OCI-LY1 (cell line): ENCODE data around the gene TNFRSF1B.

Experiments
- H2AFZ ChIP-seq: fragments of 200-600 bp; sonication (generic), shearing (Covaris generic); 2 replicates; pipeline ENCODE4 v1.6.0; 2014; ENCODE audit warnings: antibody characterized with exemption, mild to moderate bottlenecking, low read length
- H3F3A ChIP-seq: fragments of 200-600 bp; sonication (generic), shearing (Covaris generic); 2 replicates; pipeline ENCODE4 v1.6.0; 2014; ENCODE audit warnings: mild to moderate bottlenecking, antibody characterized with exemption, low read length, moderate library complexity; ENCODE audit not compliant: insufficient read depth
- H3K27ac ChIP-seq: fragments of 200-600 bp; sonication (generic); 2 replicates; pipeline ENCODE4 v1.5.1; 2014; ENCODE audit warnings: low read length, mixed run types, mild to moderate bottlenecking, low read depth; ENCODE audit not compliant: poor library complexity, severe bottlenecking
- H3K27me3 ChIP-seq: fragments of 200-600 bp; sonication (generic); 2 replicates; pipeline ENCODE4 v1.6.0; 2014; ENCODE audit warnings: antibody characterized with exemption, mild to moderate bottlenecking, low read length, moderate library complexity; ENCODE audit not compliant: insufficient read depth
- H3K36me3 ChIP-seq: fragments of 200-600 bp; sonication (generic); 2 replicates; pipeline ENCODE4 v1.6.1; 2014; ENCODE audit warnings: mild to moderate bottlenecking, antibody characterized with exemption, low read length, moderate library complexity, mixed read lengths; ENCODE audit not compliant: insufficient read depth
- H3K4me1 ChIP-seq: fragments of 200-600 bp; sonication (generic); 2 replicates; pipeline ENCODE4 v1.5.1; 2014; ENCODE audit warnings: mild to moderate bottlenecking, low read length, moderate library complexity; ENCODE audit not compliant: insufficient read depth, severe bottlenecking
- H3K4me2 ChIP-seq: fragments of 200-600 bp; sonication (generic), shearing (Covaris generic); 2 replicates; pipeline ENCODE4 v1.6.1; 2014; ENCODE audit warnings: low read length
- H3K4me3 ChIP-seq: fragments of 200-600 bp; sonication (generic); 2 replicates; pipeline ENCODE4 v1.5.1; 2014; ENCODE audit warnings: low read length, low read depth, mild to moderate bottlenecking, mixed read lengths; ENCODE audit not compliant: poor library complexity, severe bottlenecking
- H3K79me2 ChIP-seq: fragments of 200-600 bp; shearing (Covaris generic); 2 replicates; pipeline ENCODE4 v1.6.1; 2016; ENCODE audit warnings: mixed run types, low read length, mixed read lengths; ENCODE audit not compliant: insufficient read depth
- H3K9ac ChIP-seq: fragments of 200-600 bp; sonication (generic), shearing (Covaris generic); 2 replicates; pipeline ENCODE4 v1.6.1; 2014; ENCODE audit warnings: mild to moderate bottlenecking, low read length, mixed read lengths
- H3K9me2 ChIP-seq: fragments of 200-600 bp; sonication (generic), shearing (Covaris generic); 2 replicates; pipeline ENCODE4 v1.6.1; 2014; ENCODE audit warnings: low read depth, mild to moderate bottlenecking, low read length, mixed read lengths
- H3K9me3 ChIP-seq: fragments of 200-600 bp; shearing (Covaris generic); 2 replicates; pipeline ENCODE4 v1.6.1; 2014; ENCODE audit warnings: low read length, mixed read lengths
- H4K20me1 ChIP-seq: fragments of 200-600 bp; sonication (generic), shearing (Covaris generic); 2 replicates; pipeline ENCODE4 v1.6.0; 2016; ENCODE audit warnings: mild to moderate bottlenecking, low read length; ENCODE audit not compliant: insufficient read depth
- EZH2 ChIP-seq: fragments of 200-600 bp; sonication (generic), shearing (Covaris generic); IDR thresholded peaks from 2 replicates; pipeline ENCODE4 v1.8.0; 2017; ENCODE audit warnings: borderline replicate concordance, mixed run types, mild to moderate bottlenecking, antibody characterized with exemption, low read length, moderate library complexity, mixed read lengths
- TF ChIP-seq, protein P1 (sequence below): fragments of 200-600 bp; sonication (generic), shearing (Covaris generic); IDR thresholded peaks from 2 replicates; pipeline ENCODE4 v1.5.1; 2017; ENCODE audit warnings: mild to moderate bottlenecking, antibody characterized with exemption, low read length, moderate library complexity, mixed read lengths

Gene TNFRSF1B

DNA sequence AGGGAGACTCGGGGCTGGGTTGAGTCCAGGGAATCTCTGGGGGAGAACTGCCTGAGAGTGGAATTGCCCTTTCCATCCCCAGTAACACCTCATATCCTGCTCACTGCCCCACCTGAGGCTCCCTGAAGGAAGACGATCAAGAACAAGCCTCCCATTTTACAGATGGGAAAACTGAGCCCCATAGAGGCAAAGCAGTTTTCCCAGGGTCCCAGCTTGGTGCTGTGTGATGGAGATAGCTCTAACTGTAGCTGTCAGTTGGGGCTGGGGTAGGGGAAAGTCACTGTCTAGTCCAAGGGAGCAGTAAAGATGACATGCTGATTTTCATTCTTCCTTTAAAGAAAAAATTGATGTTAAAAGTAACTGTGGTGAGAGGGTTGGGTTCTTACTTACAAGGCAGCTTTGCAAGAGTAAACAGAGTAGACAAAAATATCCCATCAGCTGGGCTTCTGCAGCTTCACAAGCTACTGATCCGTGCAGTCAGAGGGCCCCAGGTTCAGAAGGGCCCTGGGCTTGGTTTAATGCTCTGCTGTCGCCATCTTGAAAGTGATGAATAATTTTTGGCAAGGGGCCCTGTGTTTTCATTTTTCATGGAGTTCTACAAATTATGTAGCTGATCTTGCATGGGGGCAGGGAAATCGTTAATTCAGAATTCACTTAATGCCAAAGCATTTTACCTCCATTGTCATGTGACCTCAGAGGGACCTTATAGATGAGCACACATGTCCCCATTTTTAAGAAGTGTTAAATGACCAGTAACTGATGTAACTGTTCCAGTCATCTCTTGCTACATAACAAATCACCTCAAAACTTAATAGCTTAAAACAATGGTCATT, 17.6 kb upstream of the TNFRSF1B start:
- no peak overlapping the region for H2AFZ ChIP-seq
- no peak for TF ChIP-seq EZH2
- TF ChIP-seq, protein P1, sequence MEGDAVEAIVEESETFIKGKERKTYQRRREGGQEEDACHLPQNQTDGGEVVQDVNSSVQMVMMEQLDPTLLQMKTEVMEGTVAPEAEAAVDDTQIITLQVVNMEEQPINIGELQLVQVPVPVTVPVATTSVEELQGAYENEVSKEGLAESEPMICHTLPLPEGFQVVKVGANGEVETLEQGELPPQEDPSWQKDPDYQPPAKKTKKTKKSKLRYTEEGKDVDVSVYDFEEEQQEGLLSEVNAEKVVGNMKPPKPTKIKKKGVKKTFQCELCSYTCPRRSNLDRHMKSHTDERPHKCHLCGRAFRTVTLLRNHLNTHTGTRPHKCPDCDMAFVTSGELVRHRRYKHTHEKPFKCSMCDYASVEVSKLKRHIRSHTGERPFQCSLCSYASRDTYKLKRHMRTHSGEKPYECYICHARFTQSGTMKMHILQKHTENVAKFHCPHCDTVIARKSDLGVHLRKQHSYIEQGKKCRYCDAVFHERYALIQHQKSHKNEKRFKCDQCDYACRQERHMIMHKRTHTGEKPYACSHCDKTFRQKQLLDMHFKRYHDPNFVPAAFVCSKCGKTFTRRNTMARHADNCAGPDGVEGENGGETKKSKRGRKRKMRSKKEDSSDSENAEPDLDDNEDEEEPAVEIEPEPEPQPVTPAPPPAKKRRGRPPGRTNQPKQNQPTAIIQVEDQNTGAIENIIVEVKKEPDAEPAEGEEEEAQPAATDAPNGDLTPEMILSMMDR = no peak
- no peak overlapping the region for H3K27ac ChIP-seq
- H3K4me2 ChIP-seq = no peak overlapping the region
- H3K9ac ChIP-seq = no peak overlapping the region
- H3K4me1 ChIP-seq = peaks cover 7% of the 10 kb centered on the region
- H3K9me2 ChIP-seq = no peaks in the 10 kb centered on the region
- no peaks in the 10 kb centered on the region for H3K79me2 ChIP-seq
- H3K9me3 ChIP-seq = no peaks in the 10 kb centered on the region
- H3F3A ChIP-seq = no peaks in the 10 kb centered on the region
- peaks cover 7% of the 10 kb centered on the region; the same call in 1 of the 2 replicates for H3K27me3 ChIP-seq
- no peaks in the 10 kb centered on the region for H4K20me1 ChIP-seq
- no peak overlapping the region for H3K4me3 ChIP-seq
- no peaks in the 10 kb centered on the region for H3K36me3 ChIP-seq

DNA sequence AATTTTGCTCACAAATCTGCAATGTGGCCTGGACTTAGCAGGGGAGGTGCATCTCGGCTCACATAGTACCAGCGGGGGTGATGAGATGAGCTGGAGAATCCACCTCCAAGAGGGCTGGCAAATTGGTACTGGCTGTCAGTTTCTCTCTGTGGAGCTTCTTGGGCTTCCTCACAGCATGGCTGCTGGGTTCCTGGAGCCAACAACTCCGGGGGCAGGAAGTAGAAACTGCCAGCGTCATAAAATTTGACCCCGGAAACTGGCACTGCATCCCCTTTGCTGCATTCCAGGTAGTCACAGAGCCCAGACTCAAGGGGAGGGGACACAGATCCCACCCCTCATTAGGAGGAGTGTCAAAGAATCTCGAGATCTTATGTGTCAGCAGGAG, 17.0 kb upstream of the TNFRSF1B start:
- Histone ChIP-seq H3K9ac (no peak overlapping the region), H3K4me1 (peaks cover 7% of the 10 kb centered on the region), H3K4me3 (no peak overlapping the region), H3K27ac (no peak overlapping the region), H3K9me3 (no peaks in the 10 kb centered on the region), H3K9me2 (no peaks in the 10 kb centered on the region), H2AFZ (no peak overlapping the region), H3F3A (no peaks in the 10 kb centered on the region), H3K36me3 (no peaks in the 10 kb centered on the region), H3K27me3 (peaks cover 7% of the 10 kb centered on the region; the same call in 1 of the 2 replicates), H4K20me1 (no peaks in the 10 kb centered on the region), H3K79me2 (no peaks in the 10 kb centered on the region), H3K4me2 (no peak overlapping the region)
- TF ChIP-seq, protein P1 = no peak
- TF ChIP-seq EZH2 = no peak

DNA sequence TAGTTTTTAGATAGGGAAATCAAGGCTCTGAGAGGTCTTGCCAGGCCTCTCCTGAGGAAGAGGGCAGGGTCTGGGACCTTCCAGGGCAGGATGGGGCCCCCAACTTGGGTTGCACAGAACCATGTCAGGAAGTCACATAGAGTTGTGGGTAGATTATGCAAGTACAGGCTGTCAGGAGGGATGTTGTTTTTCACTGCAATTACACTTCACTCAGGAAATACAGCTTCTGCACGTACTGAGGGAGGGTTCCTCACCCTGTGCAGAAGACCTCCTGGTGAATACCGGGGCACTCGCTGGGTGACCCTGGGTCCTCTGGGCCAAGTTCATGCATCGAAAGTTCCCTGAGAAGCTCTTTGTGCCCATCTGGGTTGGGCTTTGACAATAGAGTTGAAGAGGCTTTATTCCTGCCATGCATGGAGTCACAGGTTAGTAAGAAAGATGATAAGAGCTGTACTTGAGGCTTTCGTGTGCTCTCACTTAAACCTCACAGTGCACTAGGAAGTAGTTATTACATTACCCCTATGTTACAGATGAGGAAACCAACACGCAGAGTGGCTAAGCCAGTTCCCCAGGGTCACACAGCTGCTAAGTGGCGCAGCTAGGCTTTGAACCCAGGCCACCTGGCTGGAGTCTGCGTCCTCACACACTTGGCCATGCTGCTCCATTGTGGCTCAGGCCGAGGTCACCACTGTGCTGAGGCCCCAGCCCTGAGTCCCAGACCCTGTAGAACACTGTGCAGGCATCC, 16.2 kb upstream of the TNFRSF1B start:
- Histone ChIP-seq H3K27ac (no peak overlapping the region), H3K9ac (no peak overlapping the region), H3K4me1 (peaks cover 7% of the 10 kb centered on the region)

More for the DNA sequence above, 16.2 kb upstream of the TNFRSF1B start:
- Histone ChIP-seq H3K36me3 (no peaks in the 10 kb centered on the region), H3K4me2 (no peak overlapping the region), H3K9me3 (no peaks in the 10 kb centered on the region), H3K79me2 (no peaks in the 10 kb centered on the region), H4K20me1 (no peaks in the 10 kb centered on the region), H2AFZ (no peak overlapping the region), H3F3A (no peaks in the 10 kb centered on the region), H3K27me3 (peaks cover 7% of the 10 kb centered on the region; the same call in 1 of the 2 replicates), H3K4me3 (no peak overlapping the region), H3K9me2 (no peaks in the 10 kb centered on the region)
- no peak for TF ChIP-seq EZH2
- TF ChIP-seq, protein P1 = no peak
